GM12891 (cell line): ENCODE results near the gene SLCO2B1.

Experiments
- POLR2A ChIP-seq: IDR thresholded peaks from 2 replicates; pipeline ENCODE4 v1.6.1; 2011; ENCODE audit warnings: low read depth, low read length, control low read depth
- POLR2AphosphoS5 ChIP-seq: IDR thresholded peaks from 2 replicates; pipeline ENCODE4 v1.6.1; 2011; ENCODE audit warnings: low read depth, low read length, control low read depth
- SPI1 ChIP-seq: IDR thresholded peaks from 2 replicates; pipeline ENCODE4 v1.6.1; 2011; ENCODE audit warnings: low read depth, low read length, control low read depth
- TAF1 ChIP-seq: IDR thresholded peaks from 2 replicates; pipeline ENCODE4 v1.6.1; 2011; ENCODE audit warnings: low read depth, low read length, control low read depth

DNA sequence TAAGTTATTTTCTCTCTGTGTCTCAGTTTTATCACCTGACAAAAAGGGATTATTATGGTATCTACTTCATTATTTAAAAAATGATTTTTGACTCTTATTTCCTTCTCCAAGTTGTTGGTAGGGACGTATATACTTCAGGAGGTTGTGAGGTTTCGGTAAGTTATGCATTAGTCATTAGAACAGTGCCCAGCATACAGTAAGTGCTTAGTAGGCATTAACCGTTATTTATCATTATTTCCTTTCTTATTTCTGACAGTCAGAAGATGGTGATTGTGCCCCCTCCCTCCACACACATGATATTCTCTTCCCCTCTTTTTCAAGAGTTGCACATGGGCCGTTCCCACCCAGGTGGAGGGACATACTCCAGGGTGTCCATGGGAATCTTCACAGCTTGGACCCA lies 36.1 kb downstream of the SLCO2B1 start:
- TF ChIP-seq SPI1, result no peak
- no peak for TF ChIP-seq POLR2A
- TF ChIP-seq TAF1, result no peak
- no peak for TF ChIP-seq POLR2AphosphoS5
